Measurements from ENCODE around the gene PSG5.
"Not testable (repeated sequence)": the region's sequence is repeated elsewhere in the genome, so short reads cannot be mapped to it uniquely, and the experiment has no call there.

DNA sequence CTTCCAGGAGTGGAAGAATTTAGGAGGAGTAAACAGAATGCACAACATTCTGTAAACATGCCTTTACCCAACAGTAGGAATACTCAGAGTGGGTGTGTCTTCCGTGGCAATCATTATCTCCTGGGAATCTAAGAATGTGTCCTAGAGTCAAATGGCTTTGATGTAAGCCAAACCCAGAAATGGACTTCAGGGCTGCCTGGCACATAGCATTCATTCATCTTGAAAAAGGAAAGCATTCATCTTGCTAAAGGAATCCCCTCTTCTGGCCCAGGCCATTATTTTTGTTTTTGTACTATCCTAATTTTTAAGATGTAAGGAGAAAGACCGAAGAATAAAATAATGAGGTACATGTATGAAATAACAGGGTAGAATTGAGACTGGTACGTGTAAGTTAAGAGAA, 23.2 kb downstream of the PSG5 start:
- not testable (repeated sequence) for TF ChIP-seq ZBTB21 (tag by site-specific recombination; IDR thresholded peaks at IDR 0.05); ZBTB20 (tag by site-specific recombination; IDR thresholded peaks at IDR 0.05); ZBTB7A (tag by site-specific recombination; IDR thresholded peaks at IDR 0.05; ENCODE audit: low read depth); ZNF639 (tag by site-specific recombination; IDR thresholded peaks at IDR 0.05); ZNF585B (tag by site-specific recombination; IDR thresholded peaks at IDR 0.05); YY1 (tag by site-specific recombination; IDR thresholded peaks at IDR 0.05); ZNF76 (tag by site-specific recombination; IDR thresholded peaks at IDR 0.05; ENCODE audit: borderline replicate concordance, low read depth)
- TF ChIP-seq, protein P1, sequence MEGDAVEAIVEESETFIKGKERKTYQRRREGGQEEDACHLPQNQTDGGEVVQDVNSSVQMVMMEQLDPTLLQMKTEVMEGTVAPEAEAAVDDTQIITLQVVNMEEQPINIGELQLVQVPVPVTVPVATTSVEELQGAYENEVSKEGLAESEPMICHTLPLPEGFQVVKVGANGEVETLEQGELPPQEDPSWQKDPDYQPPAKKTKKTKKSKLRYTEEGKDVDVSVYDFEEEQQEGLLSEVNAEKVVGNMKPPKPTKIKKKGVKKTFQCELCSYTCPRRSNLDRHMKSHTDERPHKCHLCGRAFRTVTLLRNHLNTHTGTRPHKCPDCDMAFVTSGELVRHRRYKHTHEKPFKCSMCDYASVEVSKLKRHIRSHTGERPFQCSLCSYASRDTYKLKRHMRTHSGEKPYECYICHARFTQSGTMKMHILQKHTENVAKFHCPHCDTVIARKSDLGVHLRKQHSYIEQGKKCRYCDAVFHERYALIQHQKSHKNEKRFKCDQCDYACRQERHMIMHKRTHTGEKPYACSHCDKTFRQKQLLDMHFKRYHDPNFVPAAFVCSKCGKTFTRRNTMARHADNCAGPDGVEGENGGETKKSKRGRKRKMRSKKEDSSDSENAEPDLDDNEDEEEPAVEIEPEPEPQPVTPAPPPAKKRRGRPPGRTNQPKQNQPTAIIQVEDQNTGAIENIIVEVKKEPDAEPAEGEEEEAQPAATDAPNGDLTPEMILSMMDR (tag by site-specific recombination; IDR thresholded peaks at IDR 0.05): not testable (repeated sequence)
